ENCODE results near the gene TMTC3. TPM values are rescaled to one million over a fixed set of nuclear protein-coding genes. Genes with fewer than 3 reads are reported as not detected.

The TMTC3 gene
- total and polyA plus RNA-seq, 2 donors (not counting 3 experiments of a cell fraction or from before 2014, with no cell fraction given) = 7.8 to 36.5 TPM

DNA sequence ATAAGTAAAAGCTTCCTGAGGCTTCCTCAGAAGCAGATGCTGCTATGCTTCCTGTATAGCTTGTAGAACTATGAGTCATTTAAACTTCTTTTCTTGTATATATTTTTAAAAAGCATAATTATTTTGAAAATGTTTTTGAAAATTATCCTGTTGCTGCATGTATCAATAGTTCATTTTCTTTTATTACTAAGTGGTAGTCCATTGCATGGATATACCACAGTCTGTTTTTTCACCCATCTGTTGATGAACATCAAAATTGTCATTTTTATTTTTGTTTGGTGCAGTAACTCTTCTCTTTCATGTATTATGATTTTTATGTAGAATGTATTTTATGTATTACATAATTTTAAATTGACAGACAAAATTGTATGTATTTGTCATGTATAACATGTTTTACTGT lies 81.4 kb downstream of the TMTC3 start:
- no peak overlapping the region for H3K9ac ChIP-seq (replicated peaks; ENCODE audit: extremely low read depth, insufficient read depth, low read length)
- H3K4me3 ChIP-seq (replicated peaks in 1 of 3; ENCODE audit: insufficient read depth in 1 of 3, low read depth in 1 of 3, low read length in 3 of 3) = no peak overlapping the region
- dilution Hi-C loops (cut with MboI; ENCODE audit: extremely low pct_ligation_motif_present, low sequenced_read_pairs) (no loop called here), intact Hi-C loops (cut with micrococcal nuclease) (no loop called here)
- peaks cover 2% of the 10 kb centered on the region for H3K4me1 ChIP-seq (ENCODE audit: control insufficient read depth, extremely low read depth, insufficient read depth, low read length)
- H3K9me3 ChIP-seq (replicated peaks; ENCODE audit: control insufficient read depth, insufficient read depth, low read length) = no peaks in the 10 kb centered on the region
- H4K20me1 ChIP-seq (replicated peaks; ENCODE audit: control insufficient read depth, extremely low read depth, insufficient read depth, low read length) = no peaks in the 10 kb centered on the region
- H3K27ac ChIP-seq (ENCODE audit: insufficient read depth, low read depth, low read length) = no peak overlapping the region
- TF ChIP-seq POLR2AphosphoS5 (IDR thresholded peaks at IDR 0.05; ENCODE audit: insufficient read depth, low read depth, low read length) (no peak), POLR2A (IDR thresholded peaks at IDR 0.05; ENCODE audit: low read depth, low read length) (no peak), FOS (IDR thresholded peaks at IDR 0.05; ENCODE audit: borderline replicate concordance, insufficient read depth, low read length) (no peak), EZH2 (IDR thresholded peaks at IDR 0.05; ENCODE audit: borderline replicate concordance, low read depth, low read length, severe bottlenecking) (no peak), MAX (IDR thresholded peaks at IDR 0.05; ENCODE audit: insufficient read depth, insufficient read length) (no peak), CTCF (IDR thresholded peaks at IDR 0.05; ENCODE audit: extremely low read depth in 1 of 2, insufficient read depth in 1 of 2, low read depth in 1 of 2, low read length in 2 of 2) (no peak), JUN (IDR thresholded peaks at IDR 0.05; ENCODE audit: borderline replicate concordance, insufficient read depth, insufficient read length, low read depth) (no peak), MYC (IDR thresholded peaks at IDR 0.05; ENCODE audit: low read depth, low read length) (no peak), GATA2 (IDR thresholded peaks at IDR 0.05; ENCODE audit: insufficient read depth, insufficient read length, low read depth, low read length) (no peak)
- no peaks in the 10 kb centered on the region for H3K36me3 ChIP-seq (ENCODE audit: control insufficient read depth in 2 of 2, extremely low read depth in 1 of 2, insufficient read depth in 2 of 2, low read length in 2 of 2)
- FAIRE-seq (no peak), DNase-seq (ENCODE audit: low read depth, low spot score) (no peak)
- no peaks in the 10 kb centered on the region for H3K27me3 ChIP-seq (ENCODE audit: control insufficient read depth in 2 of 2, insufficient read depth in 2 of 2, low read length in 2 of 2)
- BruUV-seq (replicated peaks) = no TSS peak
- H2AFZ ChIP-seq (ENCODE audit: low read depth, low read length) = no peak overlapping the region
- no peaks in the 10 kb centered on the region for H3K79me2 ChIP-seq (ENCODE audit: control insufficient read depth, insufficient read depth, low read length)
- H3K4me2 ChIP-seq (ENCODE audit: insufficient read depth, low read length) = no peak overlapping the region
- H3K9me1 ChIP-seq (replicated peaks; ENCODE audit: control insufficient read depth, extremely low read depth, insufficient read depth, low read length) = no peaks in the 10 kb centered on the region
- POLR2A ChIA-PET = no interaction called here
- CTCF ChIA-PET = no interaction called here

Data from endothelial cell of umbilical vein (primary cell).